Esophagus muscularis mucosa (tissue), 4 donors: ENCODE measurements around the gene KCNIP3.

ENCODE experiments used
- EP300 ChIP-seq: sonication (generic); formaldehyde crosslinking; IDR thresholded peaks from one replicate; pipeline ENCODE4 v1.6.1; 2017; ENCODE audit warnings: antibody characterized with exemption
- POLR2A ChIP-seq: fragments of 450-650 bp; IDR thresholded peaks from one replicate; pipeline ENCODE4 v1.6.1; 2017; ENCODE audit warnings: antibody characterized with exemption, moderate library complexity, mild to moderate bottlenecking, low read depth
- TF ChIP-seq, protein P1 (sequence below), 3 experiments: fragments of 200-600 bp in 2 of 3; fragments of 450-650 bp in 1 of 3; sonication (generic) in 2 of 3; IDR thresholded peaks; one replicate each; pipeline ENCODE4 v1.5.1; 2017 to 2019; ENCODE audit warnings: antibody characterized with exemption in 3 of 3, mild to moderate bottlenecking in 2 of 3, moderate library complexity in 1 of 3

DNA sequence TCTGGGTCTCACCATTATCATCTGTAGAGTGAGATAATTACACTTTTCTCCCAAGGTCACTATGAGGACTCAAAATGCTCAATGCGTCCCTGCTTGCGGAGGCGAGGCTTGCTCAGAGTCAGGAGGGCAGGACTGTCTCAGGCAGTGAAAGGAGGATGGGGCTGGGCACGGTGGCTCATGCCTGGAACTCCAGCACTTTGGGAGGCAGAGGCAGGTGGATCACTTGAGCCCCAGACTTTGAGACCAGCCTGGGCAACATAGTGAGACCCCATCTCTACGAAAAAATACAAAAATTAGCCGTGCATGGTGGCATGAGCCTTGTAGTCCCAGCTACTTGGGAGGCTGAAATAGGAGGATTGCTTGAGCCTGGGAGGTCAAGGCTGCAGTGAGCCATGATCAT, 1.8 kb upstream of the KCNIP3 start:
- TF ChIP-seq, protein P1, sequence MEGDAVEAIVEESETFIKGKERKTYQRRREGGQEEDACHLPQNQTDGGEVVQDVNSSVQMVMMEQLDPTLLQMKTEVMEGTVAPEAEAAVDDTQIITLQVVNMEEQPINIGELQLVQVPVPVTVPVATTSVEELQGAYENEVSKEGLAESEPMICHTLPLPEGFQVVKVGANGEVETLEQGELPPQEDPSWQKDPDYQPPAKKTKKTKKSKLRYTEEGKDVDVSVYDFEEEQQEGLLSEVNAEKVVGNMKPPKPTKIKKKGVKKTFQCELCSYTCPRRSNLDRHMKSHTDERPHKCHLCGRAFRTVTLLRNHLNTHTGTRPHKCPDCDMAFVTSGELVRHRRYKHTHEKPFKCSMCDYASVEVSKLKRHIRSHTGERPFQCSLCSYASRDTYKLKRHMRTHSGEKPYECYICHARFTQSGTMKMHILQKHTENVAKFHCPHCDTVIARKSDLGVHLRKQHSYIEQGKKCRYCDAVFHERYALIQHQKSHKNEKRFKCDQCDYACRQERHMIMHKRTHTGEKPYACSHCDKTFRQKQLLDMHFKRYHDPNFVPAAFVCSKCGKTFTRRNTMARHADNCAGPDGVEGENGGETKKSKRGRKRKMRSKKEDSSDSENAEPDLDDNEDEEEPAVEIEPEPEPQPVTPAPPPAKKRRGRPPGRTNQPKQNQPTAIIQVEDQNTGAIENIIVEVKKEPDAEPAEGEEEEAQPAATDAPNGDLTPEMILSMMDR (IDR thresholded peaks at IDR 0.05), result no peak
- no peak for TF ChIP-seq POLR2A
- TF ChIP-seq EP300, result no peak
